GM18861 (cell line): Measurements from ENCODE around the gene ST6GALNAC3.
A peak's percentile ranks its signal among the peaks of the same experiment; 100 is the strongest.
"Not testable (repeated sequence)": the region's sequence is repeated elsewhere in the genome, so short reads cannot be mapped to it uniquely, and the experiment has no call there.

ENCODE experiments used
- ATAC-seq: cut with Tn5 transposase; IDR thresholded peaks from one replicate; pipeline ENCODE4 v1.9.1; 2021; ENCODE audit not compliant: unreplicated experiment

The ST6GALNAC3 gene

GRCh38 chr1:76613886-76614285 is 539.3 kb downstream of the ST6GALNAC3 start:
- no peak for ATAC-seq

DNA sequence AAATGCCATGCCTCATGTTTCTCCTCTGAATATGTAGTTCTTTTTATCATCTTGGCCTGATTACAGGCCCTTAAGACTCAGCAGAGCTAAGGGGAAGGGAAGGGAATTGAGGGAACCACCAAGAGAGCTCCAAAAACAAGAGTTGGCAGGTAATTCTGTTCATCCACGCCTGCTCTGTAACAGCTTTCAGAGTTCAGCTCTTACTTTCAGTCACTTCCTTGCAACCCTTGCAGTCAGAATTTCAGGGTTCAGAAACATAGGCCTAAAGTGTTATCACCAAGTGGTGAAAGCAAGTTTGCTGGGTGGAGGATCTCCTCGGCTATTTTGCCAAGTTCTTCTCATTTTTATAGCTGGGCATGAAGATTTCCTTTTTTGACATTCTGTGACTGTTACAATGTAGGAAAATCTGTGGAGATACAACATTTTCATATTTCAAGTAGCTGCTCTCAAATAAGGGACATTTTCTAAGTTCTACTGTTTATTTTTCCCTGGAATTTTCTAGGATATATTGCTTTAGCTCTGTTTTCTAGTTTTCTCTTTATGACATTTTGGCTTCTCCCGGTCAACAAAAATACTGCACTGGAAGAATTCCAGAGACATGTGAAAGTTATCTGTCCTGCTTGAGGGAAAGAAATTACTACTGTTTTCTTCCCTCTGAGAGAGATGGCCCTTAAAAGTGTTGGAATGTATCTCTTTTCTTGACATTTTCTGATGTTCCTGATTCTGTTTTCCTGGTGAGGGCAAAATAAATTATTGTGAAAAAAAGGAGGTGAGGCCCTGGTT is 540.9 kb downstream of the ST6GALNAC3 start:
- ATAC-seq, result no peak

- ATAC-seq, result no peak
Observed at GRCh38 chr1:76620371-76620770, 545.8 kb downstream of the ST6GALNAC3 start.

DNA sequence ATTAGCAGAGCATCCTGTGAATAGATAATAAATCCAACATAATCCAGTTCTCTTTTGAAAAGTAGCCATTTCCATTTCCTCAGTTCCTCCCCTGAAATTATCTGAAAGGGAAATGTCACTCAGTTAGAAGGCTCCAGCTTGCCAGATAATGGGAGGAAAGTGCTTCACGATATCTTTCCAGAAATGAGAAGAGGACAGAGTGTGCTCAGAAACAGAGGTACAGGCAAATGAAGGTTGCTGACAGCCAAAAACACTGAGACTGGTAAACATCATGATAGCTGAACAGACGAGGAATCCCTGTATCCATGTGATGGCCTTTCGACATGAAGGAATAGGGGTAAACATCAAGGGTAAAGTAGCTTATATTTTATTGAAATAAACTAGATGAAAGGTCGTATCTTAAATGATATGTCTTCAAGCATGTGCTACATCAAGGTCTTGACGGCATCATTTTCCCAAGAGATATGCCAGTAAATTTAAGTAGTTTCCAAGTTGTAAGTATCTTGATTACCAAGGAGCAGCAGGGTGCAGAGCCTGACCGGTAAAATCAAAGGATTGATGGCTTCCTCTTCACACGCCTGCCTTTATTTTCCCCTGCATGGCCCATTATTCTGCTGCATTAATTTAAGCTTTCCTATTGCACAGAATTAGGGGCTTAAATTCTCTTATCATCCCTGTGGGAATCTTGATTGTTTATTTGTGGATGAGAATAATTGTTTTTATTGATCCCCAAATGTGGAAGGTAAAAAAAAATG is 548.4 kb downstream of the ST6GALNAC3 start:
- no peak for ATAC-seq

- no peak for ATAC-seq
Observed at GRCh38 chr1:76625886-76626678, 551.5 kb downstream of the ST6GALNAC3 start.

DNA sequence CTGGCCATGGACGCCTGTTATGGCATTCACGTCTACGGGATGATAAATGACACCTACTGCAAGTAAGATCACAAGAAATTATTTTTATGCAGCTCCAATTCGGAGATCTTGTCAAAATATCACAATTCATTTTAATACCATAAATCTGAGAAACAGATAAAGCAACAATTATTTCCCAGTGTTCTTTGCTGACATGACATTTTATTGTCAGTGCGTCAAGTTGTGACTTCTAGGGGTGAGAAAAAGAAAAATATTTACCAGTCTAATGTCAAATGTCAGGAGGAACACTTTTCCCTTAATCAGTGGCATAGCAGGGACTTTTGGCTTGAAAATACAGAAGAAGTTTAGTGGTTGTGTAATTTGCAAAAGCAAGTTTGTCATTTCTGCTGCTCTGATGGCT is 553.0 kb downstream of the ST6GALNAC3 start:
- ATAC-seq, result no peak

GRCh38 chr1:76627901-76628300 is 553.4 kb downstream of the ST6GALNAC3 start:
- ATAC-seq, result no peak

GRCh38 chr1:76632136-76632535 is 557.6 kb downstream of the ST6GALNAC3 start:
- ATAC-seq, result no peak

DNA sequence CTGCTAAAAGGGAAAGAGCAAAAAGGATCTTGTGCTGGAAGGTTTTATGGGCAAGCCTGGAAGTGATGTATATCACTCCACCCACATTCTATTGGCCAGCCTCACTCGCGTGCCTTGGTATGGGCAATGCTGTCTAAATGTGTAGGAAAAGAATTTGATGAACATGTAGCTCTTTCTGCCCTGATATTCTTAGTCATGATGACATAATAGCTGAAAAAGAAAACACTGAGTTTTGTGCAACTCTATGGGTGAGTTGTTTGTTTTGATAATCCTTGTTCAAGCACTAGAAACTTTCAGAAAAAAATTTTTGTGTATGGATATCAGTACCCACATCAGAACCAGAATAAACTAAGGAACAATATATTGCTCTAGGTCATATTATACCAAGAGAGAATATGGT is 561.2 kb downstream of the ST6GALNAC3 start:
- ATAC-seq, result no peak

GRCh38 chr1:76639181-76639580 is 564.6 kb downstream of the ST6GALNAC3 start:
- ATAC-seq, result no peak

DNA sequence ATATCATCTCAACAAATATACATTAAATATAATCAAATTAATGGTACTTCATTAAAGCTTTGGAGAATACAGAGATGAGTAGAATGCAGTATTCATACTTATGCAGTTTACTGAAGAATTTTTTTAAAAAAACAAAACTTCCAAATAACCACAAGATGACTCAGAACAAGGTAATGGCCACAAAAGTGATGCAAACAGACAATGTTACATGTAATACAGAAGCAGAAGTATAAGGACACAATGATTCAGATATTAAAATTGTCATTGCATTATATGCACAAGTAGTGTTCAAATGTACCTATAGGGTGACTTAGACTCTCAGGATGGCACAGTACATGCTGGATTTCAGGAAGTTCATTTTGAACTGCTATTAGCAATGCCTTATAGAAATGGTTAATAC is 565.5 kb downstream of the ST6GALNAC3 start:
- no peak for ATAC-seq

GRCh38 chr1:76640723-76641122 is 566.2 kb downstream of the ST6GALNAC3 start:
- ATAC-seq, result no peak

GRCh38 chr1:76644139-76644538 is 569.6 kb downstream of the ST6GALNAC3 start:
- ATAC-seq, result no peak

- not testable (repeated sequence) for ATAC-seq
Observed at GRCh38 chr1:76652860-76653259, 578.3 kb downstream of the ST6GALNAC3 start.

GRCh38 chr1:76657623-76658022 is 583.1 kb downstream of the ST6GALNAC3 start:
- no peak for ATAC-seq

GRCh38 chr1:76659171-76659940 is 584.8 kb downstream of the ST6GALNAC3 start:
- ATAC-seq, result no peak

- ATAC-seq, result no peak
Observed at GRCh38 chr1:76661531-76661930, 587.0 kb downstream of the ST6GALNAC3 start.

DNA sequence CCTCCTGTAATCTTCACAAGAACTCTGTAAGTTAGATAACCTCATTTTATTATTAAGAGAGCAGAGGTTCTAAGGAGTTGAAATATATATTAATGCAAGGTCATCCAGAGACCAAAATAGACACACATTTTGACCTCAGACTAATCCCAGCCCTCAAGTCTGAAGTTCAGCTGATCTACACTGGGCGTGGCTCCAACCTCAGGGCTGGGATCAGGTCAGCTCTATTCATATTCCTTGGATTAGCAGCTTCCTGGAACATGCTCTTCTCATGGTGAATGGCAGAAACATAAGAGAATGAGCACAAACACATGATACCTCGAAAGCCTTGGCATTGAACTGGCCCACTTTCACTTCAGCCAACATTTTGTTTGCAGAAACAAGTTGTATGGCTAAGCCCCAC is 592.0 kb downstream of the ST6GALNAC3 start:
- ATAC-seq, result no peak

- peak; percentile 99 for ATAC-seq
Observed at GRCh38 chr1:76668046-76668445, 593.5 kb downstream of the ST6GALNAC3 start.

GRCh38 chr1:76669131-76669530 is 594.6 kb downstream of the ST6GALNAC3 start:
- no peak for ATAC-seq
